ENCODE measurements around the gene MSN. TPM values are rescaled to one million over a fixed set of nuclear protein-coding genes. Genes with fewer than 3 reads are reported as not detected.

MSN gene
- total and polyA plus RNA-seq, 2 of the 13 experiments (the other 11 are each of a cell fraction or from before 2014, with no cell fraction given), result 0.15 TPM; not detected in 1

DNA sequence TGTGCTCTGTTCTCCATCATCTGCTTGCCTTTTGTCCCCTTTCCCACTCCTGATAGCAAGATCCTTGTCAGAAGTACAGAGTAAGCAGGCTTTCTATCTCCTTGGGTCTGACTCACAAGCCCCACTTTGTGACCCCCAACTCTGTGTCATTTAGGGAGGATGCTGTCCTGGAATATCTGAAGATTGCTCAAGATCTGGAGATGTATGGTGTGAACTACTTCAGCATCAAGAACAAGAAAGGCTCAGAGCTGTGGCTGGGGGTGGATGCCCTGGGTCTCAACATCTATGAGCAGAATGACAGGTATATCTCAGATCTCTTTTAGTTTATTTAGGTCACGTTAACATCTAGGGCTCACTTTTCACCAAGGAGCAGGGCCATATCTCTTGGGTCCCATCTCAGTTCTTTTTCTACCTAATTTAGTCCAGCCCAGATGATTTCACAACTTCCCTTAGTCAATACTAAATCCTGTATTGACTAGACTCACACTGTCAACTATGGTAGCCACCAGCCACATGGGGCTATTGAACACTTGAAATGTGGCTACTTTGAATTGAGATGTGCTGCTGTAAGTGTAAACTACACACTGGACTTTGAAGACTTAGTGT lies 64.3 kb downstream of the MSN start:
- no peak overlapping the region for H3K27ac ChIP-seq (ENCODE audit: extremely low read length, insufficient read depth, low read length)
- H3K4me1 ChIP-seq (ENCODE audit: insufficient read depth, low read length), result no peaks in the 10 kb centered on the region
- no peak for FAIRE-seq
- no peak overlapping the region for H3K4me3 ChIP-seq (replicated peaks in 1 of 3; ENCODE audit: insufficient read depth in 1 of 3, low read depth in 2 of 3, low read length in 3 of 3)
- in situ Hi-C loops (cut with HindIII; ENCODE audit: extremely low pct_ligation_motif_present, low pct_unique_long_range_greater_than_20kb) (no loop called here), intact Hi-C loops (cut with micrococcal nuclease; ENCODE audit: unreplicated experiment) (no loop called here)
- H3K27me3 ChIP-seq (ENCODE audit: control insufficient read depth in 1 of 2, insufficient read depth in 2 of 2, low read length in 2 of 2), result no peaks in the 10 kb centered on the region
- no peaks in the 10 kb centered on the region for H4K20me1 ChIP-seq (ENCODE audit: insufficient read depth, low read length)
- DNase-seq (ENCODE audit: low spot score), result no peak
- 0% methylated on average over 1 of the region's 1 CpG for WGBS (ENCODE audit: low lambda C conversion rate)
- H2AFZ ChIP-seq (ENCODE audit: low read length), result no peak overlapping the region
- H3K9ac ChIP-seq (ENCODE audit: insufficient read depth, low read depth, low read length), result no peak overlapping the region
- no peak overlapping the region for H3K4me2 ChIP-seq (ENCODE audit: low read depth, low read length)
- CTCF ChIA-PET (ENCODE audit: low intra/inter-chr PET ratio, low total read pairs), result no interaction called here
- H3K36me3 ChIP-seq (replicated peaks in 1 of 2; ENCODE audit: control insufficient read depth in 1 of 2, insufficient read depth in 2 of 2, low read length in 2 of 2), result no peaks in the 10 kb centered on the region
- BruUV-seq (replicated peaks), result no TSS peak
- H3K9me3 ChIP-seq (ENCODE audit: low read length), result no peaks in the 10 kb centered on the region
- H3K79me2 ChIP-seq (ENCODE audit: insufficient read depth, low read length), result no peaks in the 10 kb centered on the region
- POLR2A ChIA-PET, result no interaction called here
- no peak for ATAC-seq
- TF ChIP-seq ZNF572 (CRISPR knock-in tag; IDR thresholded peaks at IDR 0.05), result no peak
- no peak for TF ChIP-seq NCOR1 (IDR thresholded peaks at IDR 0.05; ENCODE audit: borderline replicate concordance, low read length)

DNA sequence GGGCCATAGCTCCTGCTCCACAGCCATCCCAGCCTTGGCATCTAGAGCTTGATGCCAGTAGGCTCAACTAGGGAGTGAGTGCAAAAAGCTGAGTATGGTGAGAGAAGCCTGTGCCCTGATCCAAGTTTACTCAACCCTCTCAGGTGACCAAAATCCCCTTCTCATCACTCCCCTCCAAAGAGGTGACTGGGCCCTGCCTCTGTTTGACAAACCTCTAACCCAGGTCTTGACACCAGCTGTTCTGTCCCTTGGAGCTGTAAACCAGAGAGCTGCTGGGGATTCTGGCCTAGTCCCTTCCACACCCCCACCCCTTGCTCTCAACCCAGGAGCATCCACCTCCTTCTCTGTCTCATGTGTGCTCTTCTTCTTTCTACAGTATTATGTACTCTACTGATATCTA lies 73.5 kb downstream of the MSN start:
- DNase-seq (ENCODE audit: low spot score) (no peak), FAIRE-seq (no peak), ATAC-seq (no peak)
- H3K4me3 ChIP-seq (replicated peaks in 1 of 3; ENCODE audit: insufficient read depth in 1 of 3, low read depth in 2 of 3, low read length in 3 of 3), result no peak overlapping the region
- no peaks in the 10 kb centered on the region for H3K4me1 ChIP-seq (ENCODE audit: insufficient read depth, low read length)
- TF ChIP-seq CENPX (CRISPR knock-in tag; IDR thresholded peaks at IDR 0.05) (no peak), ISL2 (CRISPR knock-in tag; IDR thresholded peaks at IDR 0.05) (no peak), PAF1 (CRISPR knock-in tag; IDR thresholded peaks at IDR 0.05) (no peak), GATAD1 (CRISPR knock-in tag; IDR thresholded peaks at IDR 0.05) (no peak), ZNF644 (CRISPR knock-in tag; IDR thresholded peaks at IDR 0.05; ENCODE audit: low read depth) (no peak), AKAP8 (CRISPR knock-in tag; IDR thresholded peaks at IDR 0.05) (no peak), KAT8 (CRISPR knock-in tag; IDR thresholded peaks at IDR 0.05) (no peak), ERF (CRISPR knock-in tag; IDR thresholded peaks at IDR 0.05) (no peak), TGIF2 (CRISPR knock-in tag; IDR thresholded peaks at IDR 0.05) (no peak), PCBP1 (IDR thresholded peaks at IDR 0.05; ENCODE audit: borderline replicate concordance, low read depth, low read length) (no peak), MED13 (CRISPR knock-in tag; IDR thresholded peaks at IDR 0.05) (no peak), PHF5A (CRISPR knock-in tag; IDR thresholded peaks at IDR 0.05; ENCODE audit: low read depth, unreplicated experiment) (no peak), HNRNPH1 (optimal IDR thresholded peaks at IDR 0.05; ENCODE audit: low read depth, low read length) (no peak), GTF2F1 (IDR thresholded peaks at IDR 0.05; ENCODE audit: low read length) (no peak), RAD51 (IDR thresholded peaks at IDR 0.05; ENCODE audit: borderline replicate concordance) (no peak)
- TF ChIP-seq, protein P1, sequence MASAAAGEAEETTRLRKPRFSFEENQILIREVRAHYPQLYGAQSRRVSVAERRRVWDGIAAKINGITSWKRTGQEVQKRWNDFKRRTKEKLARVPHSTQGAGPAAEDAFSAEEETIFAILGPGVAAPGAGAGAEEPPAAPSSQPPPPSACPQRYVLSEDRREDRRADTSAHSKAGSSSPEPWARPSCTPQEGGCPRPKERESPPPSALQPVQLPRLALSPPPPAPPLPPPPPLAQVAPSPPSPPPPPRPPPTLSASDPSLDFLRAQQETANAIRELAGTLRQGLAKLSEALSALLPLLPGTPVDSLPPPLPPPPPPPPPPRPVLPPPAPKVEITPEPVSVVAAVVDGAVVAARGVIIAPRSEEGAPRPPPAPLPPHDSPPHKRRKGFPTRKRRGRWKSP (CRISPR knock-in tag; IDR thresholded peaks at IDR 0.05), result no peak
- ChIA-PET CTCF (ENCODE audit: low intra/inter-chr PET ratio, low total read pairs) (no interaction called here), POLR2A (no interaction called here)
- no peak overlapping the region for H3K27ac ChIP-seq (ENCODE audit: extremely low read length, insufficient read depth, low read length)
- intact Hi-C loops (cut with micrococcal nuclease; ENCODE audit: unreplicated experiment) (no loop called here), in situ Hi-C loops (cut with HindIII; ENCODE audit: extremely low pct_ligation_motif_present, low pct_unique_long_range_greater_than_20kb) (no loop called here)
- no peak overlapping the region for H3K4me2 ChIP-seq (ENCODE audit: low read depth, low read length)
- H3K9ac ChIP-seq (ENCODE audit: insufficient read depth, low read depth, low read length), result no peak overlapping the region
- no peak overlapping the region for H2AFZ ChIP-seq (ENCODE audit: low read length)
- H3K79me2 ChIP-seq (ENCODE audit: insufficient read depth, low read length), result no peaks in the 10 kb centered on the region
- no peaks in the 10 kb centered on the region for H3K27me3 ChIP-seq (ENCODE audit: control insufficient read depth in 1 of 2, insufficient read depth in 2 of 2, low read length in 2 of 2)
- H4K20me1 ChIP-seq (ENCODE audit: insufficient read depth, low read length), result no peaks in the 10 kb centered on the region
- no peaks in the 10 kb centered on the region for H3K9me3 ChIP-seq (ENCODE audit: low read length)
- BruUV-seq (replicated peaks), result no TSS peak
- H3K36me3 ChIP-seq (replicated peaks in 1 of 2; ENCODE audit: control insufficient read depth in 1 of 2, insufficient read depth in 2 of 2, low read length in 2 of 2), result no peaks in the 10 kb centered on the region

Measured in HepG2 (cell line).